Liver (tissue), 3 donors: ENCODE results near the gene ATP2B2.

Experiments
- CTCF ChIP-seq: fragments of 150-350 bp; IDR thresholded peaks from 2 replicates; pipeline ENCODE4 v1.5.1; 2017; ENCODE audit warnings: improper control_type of control experiment, low read depth, low read length; ENCODE audit not compliant: missing input control
- EGR1 ChIP-seq, 2 donors: IDR thresholded peaks; 2 replicates each; pipeline ENCODE4 v1.6.1; 2016 to 2018; ENCODE audit warnings: antibody characterized with exemption in 2 of 2, low read depth in 2 of 2
- FOXA1 ChIP-seq: IDR thresholded peaks from 2 replicates; pipeline ENCODE4 v1.6.1; 2016; ENCODE audit warnings: antibody characterized with exemption
- GABPA ChIP-seq, 2 donors: IDR thresholded peaks in 1 of 2; conservative IDR thresholded peaks in 1 of 2; 2 replicates each; pipeline ENCODE4 v1.6.1; 2016; ENCODE audit warnings: antibody characterized with exemption in 2 of 2, mild to moderate bottlenecking in 1 of 2, moderate library complexity in 1 of 2
- HNF4A ChIP-seq, 2 donors: conservative IDR thresholded peaks; 2 replicates each; pipeline ENCODE4 v1.6.1; 2016; ENCODE audit warnings: antibody characterized with exemption in 2 of 2, mild to moderate bottlenecking in 2 of 2
- HNF4G ChIP-seq: IDR thresholded peaks from 2 replicates; pipeline ENCODE4 v1.6.1; 2016; ENCODE audit warnings: antibody characterized with exemption
- NR2F2 ChIP-seq: IDR thresholded peaks from 2 replicates; pipeline ENCODE4 v1.6.1; 2016; ENCODE audit warnings: antibody characterized with exemption
- RAD21 ChIP-seq, 2 donors: IDR thresholded peaks; 2 replicates each; pipeline ENCODE4 v1.6.1; 2016; ENCODE audit warnings: antibody characterized with exemption in 2 of 2, mild to moderate bottlenecking in 2 of 2
- RXRA ChIP-seq, 2 donors: IDR thresholded peaks; 2 replicates each; pipeline ENCODE4 v1.6.1; 2017 to 2018; ENCODE audit warnings: antibody characterized with exemption in 2 of 2, mild to moderate bottlenecking in 1 of 2
- SP1 ChIP-seq: IDR thresholded peaks from 2 replicates; pipeline ENCODE4 v1.6.1; 2018; ENCODE audit warnings: antibody characterized with exemption, mild to moderate bottlenecking
- YY1 ChIP-seq: IDR thresholded peaks from 2 replicates; pipeline ENCODE4 v1.6.1; 2016; ENCODE audit warnings: antibody characterized with exemption, mild to moderate bottlenecking
- TF ChIP-seq, protein P1 (sequence below): IDR thresholded peaks from 2 replicates; pipeline ENCODE4 v1.6.1; 2016; ENCODE audit warnings: antibody characterized with exemption
- TF ChIP-seq, protein P2 (sequence below): IDR thresholded peaks from 2 replicates; pipeline ENCODE4 v1.6.1; 2016; ENCODE audit warnings: antibody characterized with exemption
- donor health status: healthy.
- donor health status: healthy.

DNA sequence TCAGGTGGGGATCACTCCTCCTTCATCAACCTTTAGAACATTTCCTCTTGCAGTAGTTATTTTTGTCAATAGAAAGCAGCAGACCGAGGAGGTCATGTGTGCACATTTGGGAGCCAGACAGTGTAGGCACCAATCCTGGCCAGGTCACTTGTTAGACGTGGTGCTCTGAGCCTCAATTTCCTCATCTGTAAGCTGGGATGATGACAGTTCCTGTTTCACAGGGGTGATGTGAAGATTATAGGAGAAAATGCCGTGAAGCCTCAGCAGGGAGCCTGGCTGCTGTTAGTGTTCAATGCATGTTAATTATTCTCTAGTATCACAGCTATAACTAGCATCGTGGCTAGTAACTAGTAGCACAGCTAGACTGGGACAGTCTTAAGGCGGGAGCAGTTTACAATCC is 64.7 kb downstream of the ATP2B2 start:
- TF ChIP-seq CTCF: no peak
- no peak for TF ChIP-seq NR2F2
- no peak for TF ChIP-seq EGR1 (IDR thresholded peaks at IDR 0.05; ENCODE audit: low read depth in 2 of 2)
- TF ChIP-seq RAD21 (IDR thresholded peaks at IDR 0.05): no peak
- TF ChIP-seq, protein P1, sequence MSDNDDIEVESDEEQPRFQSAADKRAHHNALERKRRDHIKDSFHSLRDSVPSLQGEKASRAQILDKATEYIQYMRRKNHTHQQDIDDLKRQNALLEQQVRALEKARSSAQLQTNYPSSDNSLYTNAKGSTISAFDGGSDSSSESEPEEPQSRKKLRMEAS: no peak
- TF ChIP-seq, protein P2, sequence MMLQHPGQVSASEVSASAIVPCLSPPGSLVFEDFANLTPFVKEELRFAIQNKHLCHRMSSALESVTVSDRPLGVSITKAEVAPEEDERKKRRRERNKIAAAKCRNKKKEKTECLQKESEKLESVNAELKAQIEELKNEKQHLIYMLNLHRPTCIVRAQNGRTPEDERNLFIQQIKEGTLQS: no peak
- TF ChIP-seq GABPA (IDR thresholded peaks at IDR 0.05 in 1 of 2, conservative IDR thresholded peaks at IDR 0.05 in 1 of 2): no peak
- TF ChIP-seq RXRA (IDR thresholded peaks at IDR 0.05): no peak
- TF ChIP-seq FOXA1: no peak
- TF ChIP-seq YY1: no peak
- no peak for TF ChIP-seq SP1
- no peak for TF ChIP-seq HNF4G
- TF ChIP-seq HNF4A (conservative IDR thresholded peaks at IDR 0.05): peak in 1 of 2 donors; percentile 7
